K562 (cell line): ENCODE data around the gene BPIFB6. TPM values are rescaled to one million over a fixed set of nuclear protein-coding genes. Genes with fewer than 3 reads are reported as not detected.

Experiments used
- ATAC-seq: fragments of 200-7000 bp; cut with Tn5 transposase; 3 replicates; pipeline ENCODE4 v1.9.1; 2020; ENCODE audit warnings: moderate library complexity
- BruUV-seq: library from RNA; stranded (reverse); fragments of 400-500 nt; replicated peaks from 2 replicates; lab custom pipeline; 2021; lab: Mats Ljungman, UMichigan
- CTCF ChIA-PET: fragments of 300-600 bp; formaldehyde crosslinking; extraction: SDS; loops from one replicate; lab custom pipeline; 2021; ENCODE audit warnings: low intra/inter-chr PET ratio; lab: Yijun Ruan, JAX
- POLR2A ChIA-PET: fragments of 300-600, 350-650 bp; sonication (Branson Sonifier 250); formaldehyde crosslinking; extraction: SDS; loops from one replicate; lab custom pipeline; 2021; ENCODE audit warnings: antibody characterized with exemption, inconsistent platforms; lab: Yijun Ruan, JAX
- DNase-seq, 4 experiments: peaks; one replicate each; pipeline versions ENCODE4 v3.0.0 to v3.0.0-alpha.2; 2011 to 2018; ENCODE audit warnings: low spot score in 3 of 4, mixed read lengths in 3 of 4; ENCODE audit errors: extremely low read depth in 1 of 4
- FAIRE-seq: peaks from 2 replicates; lab custom pipeline; 2011; peaks lifted over from hg19 to GRCh38; lab: Jason Lieb, UNC
- H2AFZ ChIP-seq: 2 replicates; pipeline ENCODE4 v1.6.0; 2011; ENCODE audit warnings: low read depth, low read length, control low read depth, inconsistent platforms
- H3K27ac ChIP-seq: fragments of 200-600 bp; 3 replicates; pipeline ENCODE4 v1.8.0; 2011; ENCODE audit warnings: low read depth, mild to moderate bottlenecking, control low read depth, inconsistent platforms, low read length, moderate library complexity, mixed read lengths; ENCODE audit errors: extremely low read depth
- H3K27me3 ChIP-seq, 2 experiments: fragments of 300-600 bp in 1 of 2; 2 replicates in 1 of 2; 3 replicates in 1 of 2; pipeline versions ENCODE4 v1.6.0 to v1.8.0; 2011; ENCODE audit warnings: inconsistent platforms in 2 of 2, low read length in 2 of 2, mild to moderate bottlenecking in 1 of 2, mixed read lengths in 1 of 2, moderate library complexity in 1 of 2; ENCODE audit not compliant: control insufficient read depth in 2 of 2, insufficient read depth in 2 of 2
- H3K36me3 ChIP-seq: fragments of 300-600 bp; 3 replicates; pipeline ENCODE4 v1.8.0; 2011; ENCODE audit warnings: mild to moderate bottlenecking, low read length, inconsistent platforms; ENCODE audit not compliant: control insufficient read depth, insufficient read depth
- H3K4me1 ChIP-seq, 2 experiments: fragments of 200-600 bp in 1 of 2; replicated peaks in 1 of 2; 2 replicates in 1 of 2; 3 replicates in 1 of 2; pipeline versions ENCODE4 v1.5.1 to v1.8.0; 2011; ENCODE audit warnings: inconsistent platforms in 2 of 2, low read length in 2 of 2, mild to moderate bottlenecking in 1 of 2, mixed read lengths in 1 of 2, moderate library complexity in 1 of 2; ENCODE audit not compliant: control insufficient read depth in 2 of 2, insufficient read depth in 2 of 2
- H3K4me2 ChIP-seq: 2 replicates; pipeline ENCODE4 v1.6.1; 2011; ENCODE audit warnings: low read length, control low read depth, inconsistent platforms, mixed read lengths; ENCODE audit not compliant: insufficient read depth
- H3K4me3 ChIP-seq: fragments of 200-600 bp; sonication (generic), shearing (Covaris generic); 2 replicates; pipeline ENCODE4 v1.5.1; 2016; ENCODE audit warnings: control low read depth, inconsistent platforms
- H3K79me2 ChIP-seq: fragments of 200-600 bp; 3 replicates; pipeline ENCODE4 v1.8.0; 2011; ENCODE audit warnings: low read length, inconsistent platforms; ENCODE audit not compliant: control insufficient read depth, insufficient read depth
- H3K9ac ChIP-seq, 2 experiments: 2 replicates each; pipeline versions ENCODE4 v1.6.0 to v1.6.1; 2011; ENCODE audit warnings: low read depth in 2 of 2, low read length in 2 of 2, control low read depth in 1 of 2, inconsistent platforms in 1 of 2, mild to moderate bottlenecking in 1 of 2, mixed read lengths in 1 of 2; ENCODE audit not compliant: insufficient read depth in 1 of 2
- H3K9me1 ChIP-seq: one replicate; pipeline ENCODE4 v1.6.0; 2011; ENCODE audit warnings: inconsistent platforms, mild to moderate bottlenecking, low read length, moderate library complexity; ENCODE audit not compliant: control insufficient read depth, insufficient read depth
- H3K9me3 ChIP-seq: replicated peaks from 2 replicates; pipeline ENCODE4 v1.5.1; 2011; ENCODE audit warnings: low read depth, low read length, inconsistent platforms; ENCODE audit not compliant: control insufficient read depth, insufficient read depth
- H4K20me1 ChIP-seq: replicated peaks from 2 replicates; pipeline ENCODE4 v1.6.1; 2011; ENCODE audit warnings: low read length, inconsistent platforms, mixed read lengths; ENCODE audit not compliant: control insufficient read depth, insufficient read depth
- ARNT ChIP-seq, 2 experiments: fragments of 450-650 bp; IDR thresholded peaks; 2 replicates each; pipeline ENCODE4 v1.6.1; 2016; ENCODE audit warnings: mild to moderate bottlenecking in 1 of 2
- BRF2 ChIP-seq: IDR thresholded peaks from 3 replicates; pipeline ENCODE4 v1.6.1; 2011; ENCODE audit warnings: borderline replicate concordance, mild to moderate bottlenecking; ENCODE audit not compliant: insufficient read length, insufficient read depth
- CHD1 ChIP-seq: fragments of 200-600 bp; sonication (generic); IDR thresholded peaks from one replicate; pipeline ENCODE4 v1.6.1; 2012; ENCODE audit warnings: mild to moderate bottlenecking, moderate library complexity, low read length, inconsistent platforms
- FOXK1 ChIP-seq: sonication (generic); formaldehyde crosslinking; IDR thresholded peaks from 2 replicates; pipeline ENCODE4 v1.8.0; 2022; ENCODE audit warnings: missing genetic modification reagents, mild to moderate bottlenecking, borderline replicate concordance
- GATAD2A ChIP-seq: fragments of 450-650 bp; IDR thresholded peaks from 2 replicates; pipeline ENCODE4 v1.6.1; 2017
- GTF2F1 ChIP-seq: IDR thresholded peaks from 2 replicates; pipeline ENCODE4 v1.6.1; 2011; ENCODE audit warnings: low read depth, low read length, improper control_type of control experiment
- IFI16 ChIP-seq: fragments of 250-450 bp; sonication (Bioruptor Pico); IDR thresholded peaks from 2 replicates; pipeline ENCODE4 v2.1.2; 2022; ENCODE audit warnings: mild to moderate bottlenecking, inconsistent platforms
- LEF1 ChIP-seq: fragments of 450-650 bp; IDR thresholded peaks from 2 replicates; pipeline ENCODE4 v1.6.1; 2016; ENCODE audit warnings: mild to moderate bottlenecking
- NEUROD1 ChIP-seq: fragments of 150-350 bp; IDR thresholded peaks from 2 replicates; pipeline ENCODE4 v1.6.1; 2014; ENCODE audit warnings: borderline replicate concordance, low read length, low read depth; ENCODE audit not compliant: partially characterized antibody
- NFE2 ChIP-seq: IDR thresholded peaks from 2 replicates; pipeline ENCODE4 v1.6.1; 2014; ENCODE audit warnings: antibody characterized with exemption, low read depth
- PYGO2 ChIP-seq: fragments of 450-650 bp; IDR thresholded peaks from 2 replicates; pipeline ENCODE4 v1.6.1; 2016; ENCODE audit warnings: mild to moderate bottlenecking, missing genetic modification characterization, moderate library complexity, missing compliant biosample characterization
- SMARCE1 ChIP-seq: fragments of 450-650 bp; IDR thresholded peaks from 2 replicates; pipeline ENCODE4 v1.7.1; 2016; ENCODE audit warnings: mild to moderate bottlenecking
- SOX6 ChIP-seq: fragments of 450-650 bp; IDR thresholded peaks from 2 replicates; pipeline ENCODE4 v1.6.1; 2014; ENCODE audit warnings: mild to moderate bottlenecking
- TAF7 ChIP-seq: fragments of 450-650 bp; IDR thresholded peaks from 2 replicates; pipeline ENCODE4 v1.6.1; 2016; ENCODE audit warnings: missing genetic modification characterization, missing compliant biosample characterization
- ZBED1 ChIP-seq: IDR thresholded peaks from 2 replicates; pipeline ENCODE4 v1.6.1; 2014
- ZBTB12 ChIP-seq: fragments of 250-450 bp; sonication (Bioruptor Pico); IDR thresholded peaks from 2 replicates; pipeline ENCODE4 v1.4.0; 2020
- ZNF24 ChIP-seq: fragments of 450-650 bp; IDR thresholded peaks from 2 replicates; pipeline ENCODE4 v1.6.1; 2016
- ZNF696 ChIP-seq: fragments of 250-450 bp; sonication (Bioruptor Pico); conservative IDR thresholded peaks from 2 replicates; pipeline ENCODE4 v1.4.0; 2020; ENCODE audit warnings: mild to moderate bottlenecking, moderate library complexity
- WGBS: fragments of 100-300 bp; shearing (Covaris generic); methylation state at CpG from one replicate; pipeline ENCODE4 v1.1.6; 2016; ENCODE audit warnings: low coverage, mixed read lengths; ENCODE audit not compliant: insufficient coverage; ENCODE audit errors: missing lambda C conversion rate; 5-methylcytosine and 5-hydroxymethylcytosine counted together
- in situ Hi-C: fragments of 300-500 bp; cut with MboI; formaldehyde crosslinking; loops from 4 replicates; pipeline ENCODE4 v1.15.0; 2018; ENCODE audit warnings: inconsistent platforms, mixed read lengths
- intact Hi-C: fragments of 100-400 bp; cut with micrococcal nuclease; formaldehyde crosslinking; loops from 2 replicates; pipeline ENCODE4 v1.14.2; 2022
- polyA plus RNA-seq, 8 experiments: library from polyadenylated mRNA; depleted of rRNA in 4 of 8; stranded (reverse) in 5 of 8; unstranded in 3 of 8; fragments of >200 nt; fragmentation: Nextera tagmentation in 2 of 8; fragmentation: Illumina TruSeq in 1 of 8; extraction: Ambion mirVana in 2 of 8; extraction: Trizol in 1 of 8; gene quantifications; 2 replicates each; pipeline versions ENCODE4 v1.2.1 to v1.2.3, GENCODE V29; 2011 to 2014; ENCODE audit warnings: inconsistent platforms in 1 of 8, missing spikeins in 1 of 8
- total RNA-seq, 7 experiments: library from RNA; depleted of rRNA in 6 of 7; stranded (reverse); fragments of >200 nt in 6 of 7; fragmentation: Illumina TruSeq in 2 of 7; extraction: Trizol in 2 of 7; gene quantifications; 2 replicates each; pipeline versions ENCODE4 v1.2.1 to v1.2.3, GENCODE V29; 2011 to 2021; ENCODE audit warnings: low replicate concordance in 1 of 7

The BPIFB6 gene
- total and polyA plus RNA-seq, 9 of the 15 experiments (the other 6 are each of a cell fraction or from before 2014, with no cell fraction given): not detected

- Histone ChIP-seq H4K20me1 (no peaks in the 10 kb centered on the region), H3K27ac (no peak overlapping the region), H3K4me2 (no peak overlapping the region), H3K4me3 (no peak overlapping the region)
- intact Hi-C loops: no loop called here
- no peak for DNase-seq
- CTCF ChIA-PET: no interaction called here
- BruUV-seq: no TSS peak
- TF ChIP-seq IFI16 (CRISPR knock-in tag): no peak
- TF ChIP-seq BRF2: no peak
- TF ChIP-seq SOX6: no peak
- TF ChIP-seq, all 486 proteins: peak for 0
- no peak overlapping the region for H3K9ac ChIP-seq
- no peaks in the 10 kb centered on the region for H3K9me1 ChIP-seq
- peaks cover 11 to 22% of the 10 kb centered on the region in 2 experiments; a peak in 4 of 5 replicates for H3K27me3 ChIP-seq
- no peak for ATAC-seq
- FAIRE-seq: no peak
- H3K36me3 ChIP-seq: no peaks in the 10 kb centered on the region
- in situ Hi-C loops: no loop called here
- no peaks in the 10 kb centered on the region for H3K9me3 ChIP-seq
- POLR2A ChIA-PET: interaction anchor here (0.6 to 1.1 kb wide), 3 partner anchors 11 to 270 kb away, joined by 3 to 5 read pairs (median 3); no protein-coding TSS in a partner anchor
- H3K4me1 ChIP-seq: no peaks in the 10 kb centered on the region
- H2AFZ ChIP-seq: no peak overlapping the region
- no peaks in the 10 kb centered on the region for H3K79me2 ChIP-seq
- WGBS: 0% methylated on average over 1 of the region's 2 CpGs
Observed at GRCh38 chr20:33074675-33075074, 43.2 kb downstream of the BPIFB6 start.

DNA sequence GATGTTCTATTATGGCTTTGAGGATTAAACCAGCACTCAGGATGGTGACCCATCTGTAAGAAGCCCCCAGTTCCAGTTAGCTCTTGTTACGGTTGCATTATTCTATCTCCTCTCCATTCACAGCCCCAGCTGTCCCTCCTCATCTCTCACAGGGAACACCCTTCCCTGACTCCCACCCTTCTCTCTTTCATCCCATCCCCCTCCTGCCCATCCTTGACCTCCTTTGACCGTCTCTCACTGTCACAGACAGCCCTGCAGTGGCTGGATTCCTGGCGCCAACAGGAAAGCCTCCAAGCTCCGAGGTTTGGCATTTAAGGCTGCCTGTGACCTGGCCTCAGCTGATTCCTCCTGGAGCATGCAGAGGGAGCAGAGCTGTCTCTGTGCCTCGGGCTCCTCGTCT, 43.8 kb downstream of the BPIFB6 start:
- Histone ChIP-seq H3K4me3 (no peak overlapping the region), H3K36me3 (no peaks in the 10 kb centered on the region), H4K20me1 (no peaks in the 10 kb centered on the region), H3K9me1 (no peaks in the 10 kb centered on the region), H3K27me3 (peaks cover 5 to 16% of the 10 kb centered on the region in 2 experiments; a peak in 4 of 5 replicates), H3K27ac (no peak overlapping the region), H3K4me2 (no peak overlapping the region), H3K4me1 (no peaks in the 10 kb centered on the region), H2AFZ (no peak overlapping the region), H3K9ac (peak overlapping the region in 1 of 2 experiments; percentile 46; a peak in 1 of 4 replicates), H3K79me2 (no peaks in the 10 kb centered on the region), H3K9me3 (no peaks in the 10 kb centered on the region)
- CTCF ChIA-PET: no interaction called here
- DNase-seq (no peak), ATAC-seq (no peak), FAIRE-seq (no peak)
- 2% methylated on average over 6 of the region's 6 CpGs for WGBS
- BruUV-seq: no TSS peak
- intact Hi-C loops (no loop called here), in situ Hi-C loops (no loop called here)
- POLR2A ChIA-PET: interaction anchor here (0.8 to 0.9 kb wide), 2 partner anchors 10 to 138 kb away, joined by 3 read pairs; no protein-coding TSS in a partner anchor
- TF ChIP-seq ZBED1: no peak
- TF ChIP-seq ZBTB12 (CRISPR knock-in tag): no peak
- TF ChIP-seq ZNF24: no peak
- TF ChIP-seq GTF2F1: no peak
- no peak for TF ChIP-seq FOXK1 (CRISPR knock-in tag)
- TF ChIP-seq ARNT (IDR thresholded peaks at IDR 0.05): no peak
- no peak for TF ChIP-seq GATAD2A
- no peak for TF ChIP-seq LEF1
- TF ChIP-seq CHD1: no peak
- TF ChIP-seq TAF7 (tag): no peak
- no peak for TF ChIP-seq NEUROD1
- no peak for TF ChIP-seq PYGO2
- no peak for TF ChIP-seq NFE2
- no peak for TF ChIP-seq ZNF696 (CRISPR knock-in tag)
- no peak for TF ChIP-seq SMARCE1
